ENCODE data around the gene AMIGO3. TPM values are rescaled to one million over a fixed set of nuclear protein-coding genes. Genes with fewer than 3 reads are reported as not detected.
A peak's percentile ranks its signal among the peaks of the same experiment; 100 is the strongest.

Gene AMIGO3
- total and polyA plus RNA-seq, 2 of the 8 experiments (the other 6 are each of a cell fraction or from before 2014, with no cell fraction given) = 1.6 to 8.8 TPM

- no peak overlapping the region for H3K18ac ChIP-seq (ENCODE audit: extremely low read depth, low read length)
- TF ChIP-seq POLR2A (IDR thresholded peaks at IDR 0.05; ENCODE audit: control extremely low read depth in 1 of 2, low read depth in 2 of 2, low read length in 2 of 2) = peak in 1 of 2 experiments; percentile 12; a peak in 1 of 3 replicates
- TF ChIP-seq TAF7 (optimal IDR thresholded peaks at IDR 0.05; ENCODE audit: borderline replicate concordance, low read depth, low read length) = no peak
- no peak for TF ChIP-seq RXRA (IDR thresholded peaks at IDR 0.05; ENCODE audit: insufficient read depth, low read depth, low read length)
- TF ChIP-seq EZH2 (IDR thresholded peaks at IDR 0.05; ENCODE audit: low read depth, low read length, severe bottlenecking) = no peak
- no peak overlapping the region for H2AFZ ChIP-seq (ENCODE audit: low read length)
- H2AK5ac ChIP-seq (ENCODE audit: low read depth, low read length) = no peak overlapping the region
- H3K9me3 ChIP-seq (ENCODE audit: insufficient read depth in 2 of 2, low read depth in 1 of 2, low read length in 1 of 2) = no peaks in the 10 kb centered on the region
- no peak overlapping the region for H3K23ac ChIP-seq (ENCODE audit: insufficient read length)
- H4K20me1 ChIP-seq (replicated peaks in 1 of 2; ENCODE audit: control insufficient read depth in 1 of 2, insufficient read depth in 2 of 2, low read length in 2 of 2) = peaks cover under 1 to 13% of the 10 kb centered on the region in 2 experiments
- H2BK12ac ChIP-seq (ENCODE audit: low read depth, low read length) = no peak overlapping the region
- H3K9ac ChIP-seq (replicated peaks in 1 of 4; ENCODE audit: extremely low read depth in 1 of 4, low read depth in 3 of 4, low read length in 3 of 4) = no peak overlapping the region
- H3K79me1 ChIP-seq (ENCODE audit: low read depth, low read length) = no peaks in the 10 kb centered on the region
- no peaks in the 10 kb centered on the region for H3K27me3 ChIP-seq (replicated peaks in 1 of 4; ENCODE audit: control insufficient read depth in 3 of 4, extremely low read depth in 1 of 4, insufficient read depth in 3 of 4, low read length in 3 of 4)
- no peak overlapping the region for H4K5ac ChIP-seq (ENCODE audit: insufficient read length, low read depth, low read length)
- H3K4me2 ChIP-seq (ENCODE audit: insufficient read depth in 1 of 2, low read depth in 2 of 2, low read length in 2 of 2) = no peak overlapping the region
- no peaks in the 10 kb centered on the region; a peak in 1 of 8 replicates for H3K36me3 ChIP-seq (ENCODE audit: control insufficient read depth in 2 of 4, insufficient read depth in 4 of 4, low read length in 3 of 4)
- no peak overlapping the region for H3K14ac ChIP-seq (ENCODE audit: insufficient read length)
- H2BK20ac ChIP-seq (ENCODE audit: low read length) = no peak overlapping the region
- H4K91ac ChIP-seq (replicated peaks; ENCODE audit: insufficient read length, low read length) = no peak overlapping the region
- no peaks in the 10 kb centered on the region for H3K79me2 ChIP-seq (ENCODE audit: control insufficient read depth in 1 of 2, insufficient read depth in 2 of 2, low read length in 2 of 2)
- no peak for DNase-seq (ENCODE audit: low read depth in 1 of 2, low spot score in 2 of 2)
- no peak overlapping the region for H2BK5ac ChIP-seq (ENCODE audit: low read depth, low read length)
- H3K4me1 ChIP-seq (replicated peaks in 1 of 4; ENCODE audit: control insufficient read depth in 3 of 4, insufficient read depth in 4 of 4, low read length in 3 of 4) = peaks cover 0 to 12% (median 9%) of the 10 kb centered on the region in 4 experiments; a peak in 5 of 7 replicates
- no peak overlapping the region for H3K4me3 ChIP-seq (ENCODE audit: extremely low read depth in 1 of 4, insufficient read depth in 2 of 4, low read depth in 3 of 4, low read length in 4 of 4)
- H2BK120ac ChIP-seq (replicated peaks; ENCODE audit: low read depth, low read length) = no peak overlapping the region
- CTCF ChIA-PET (ENCODE audit: partially characterized antibody) = interaction anchor here (0.5 to 7.8 kb wide), 3 partner anchors 13 to 190 kb away, joined by 3 to 127 read pairs (median 3); no protein-coding TSS in a partner anchor
- no peak overlapping the region for H3K56ac ChIP-seq (replicated peaks; ENCODE audit: insufficient read length, low read depth, low read length)
- FAIRE-seq = no peak
- H4K8ac ChIP-seq (ENCODE audit: extremely low read depth, insufficient read depth, low read length) = no peak overlapping the region; the same call in 1 of the 2 replicates
- no peak overlapping the region for H2BK15ac ChIP-seq (ENCODE audit: low read length)
- H3K4ac ChIP-seq (replicated peaks; ENCODE audit: insufficient read length, low read depth, low read length) = no peak overlapping the region
- WGBS, 2 experiments (ENCODE audit: extremely low coverage in 1 of 2, insufficient coverage in 1 of 2, insufficient read length in 1 of 2, insufficient replicate concordance in 2 of 2, low coverage in 1 of 2, low lambda C conversion rate in 2 of 2, missing lambda C conversion rate in 1 of 2) = 88% methylated on average over 13 of the region's 13 CpGs; no CpG with 5 or more reads in 1 of the 2 experiments
- POLR2A ChIA-PET (ENCODE audit: partially characterized antibody) = interaction anchor here (0.9 to 7.3 kb wide), 6 partner anchors 8 to 152 kb away, joined by 3 to 57 read pairs (median 3); partner anchors contain the start of gene GMPPB
- H3K23me2 ChIP-seq (ENCODE audit: low read depth, low read length) = peaks cover 9% of the 10 kb centered on the region; the same call in 1 of the 2 replicates
- no peak overlapping the region for H3K27ac ChIP-seq (ENCODE audit: low read depth, low read length)
These were observed 3.8 kb downstream of the AMIGO3 start for GRCh38 chr3:49715611-49716121.
